ENCODE data around the gene SEPHS1. TPM values are rescaled to one million over a fixed set of nuclear protein-coding genes. Genes with fewer than 3 reads are reported as not detected.

SEPHS1 gene
- total RNA-seq, 1 donor from 2014 or later = 52.9 TPM

DNA sequence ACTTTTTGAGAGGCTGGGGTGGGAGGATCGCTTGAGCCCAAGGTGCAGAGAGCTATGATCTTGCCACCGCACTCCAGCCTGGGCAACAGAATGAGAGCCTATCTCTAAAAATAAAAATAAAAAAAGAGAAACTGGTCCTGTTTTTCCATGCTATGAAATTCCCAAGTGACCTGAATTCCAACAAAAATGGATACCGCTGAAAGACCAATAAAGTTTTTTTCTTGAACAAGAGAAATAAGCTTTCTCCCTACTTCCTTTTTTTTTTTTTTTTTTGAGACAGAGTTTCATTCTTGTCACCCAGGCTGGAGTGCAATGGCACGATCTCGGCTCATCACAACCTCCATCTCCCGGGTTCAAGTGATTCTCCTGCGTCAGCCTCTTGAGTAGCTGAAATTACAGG is 12.5 kb upstream of the SEPHS1 start:
- Mint-ChIP-seq H3K9me3 (ENCODE audit: low read depth) (no peaks in the 10 kb centered on the region), H3K27ac (ENCODE audit: unreplicated experiment) (no peak overlapping the region), H3K4me1 (ENCODE audit: low read depth) (no peaks in the 10 kb centered on the region), H3K27me3 (ENCODE audit: low read depth) (peaks cover 9% of the 10 kb centered on the region), H3K4me3 (ENCODE audit: unreplicated experiment) (no peak overlapping the region), H3K36me3 (ENCODE audit: low read depth) (peaks cover 1% of the 10 kb centered on the region)
- TF ChIP-seq, protein P1, sequence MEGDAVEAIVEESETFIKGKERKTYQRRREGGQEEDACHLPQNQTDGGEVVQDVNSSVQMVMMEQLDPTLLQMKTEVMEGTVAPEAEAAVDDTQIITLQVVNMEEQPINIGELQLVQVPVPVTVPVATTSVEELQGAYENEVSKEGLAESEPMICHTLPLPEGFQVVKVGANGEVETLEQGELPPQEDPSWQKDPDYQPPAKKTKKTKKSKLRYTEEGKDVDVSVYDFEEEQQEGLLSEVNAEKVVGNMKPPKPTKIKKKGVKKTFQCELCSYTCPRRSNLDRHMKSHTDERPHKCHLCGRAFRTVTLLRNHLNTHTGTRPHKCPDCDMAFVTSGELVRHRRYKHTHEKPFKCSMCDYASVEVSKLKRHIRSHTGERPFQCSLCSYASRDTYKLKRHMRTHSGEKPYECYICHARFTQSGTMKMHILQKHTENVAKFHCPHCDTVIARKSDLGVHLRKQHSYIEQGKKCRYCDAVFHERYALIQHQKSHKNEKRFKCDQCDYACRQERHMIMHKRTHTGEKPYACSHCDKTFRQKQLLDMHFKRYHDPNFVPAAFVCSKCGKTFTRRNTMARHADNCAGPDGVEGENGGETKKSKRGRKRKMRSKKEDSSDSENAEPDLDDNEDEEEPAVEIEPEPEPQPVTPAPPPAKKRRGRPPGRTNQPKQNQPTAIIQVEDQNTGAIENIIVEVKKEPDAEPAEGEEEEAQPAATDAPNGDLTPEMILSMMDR (IDR thresholded peaks at IDR 0.05) = no peak
- DNase-seq (ENCODE audit: low spot score) = no peak

DNA sequence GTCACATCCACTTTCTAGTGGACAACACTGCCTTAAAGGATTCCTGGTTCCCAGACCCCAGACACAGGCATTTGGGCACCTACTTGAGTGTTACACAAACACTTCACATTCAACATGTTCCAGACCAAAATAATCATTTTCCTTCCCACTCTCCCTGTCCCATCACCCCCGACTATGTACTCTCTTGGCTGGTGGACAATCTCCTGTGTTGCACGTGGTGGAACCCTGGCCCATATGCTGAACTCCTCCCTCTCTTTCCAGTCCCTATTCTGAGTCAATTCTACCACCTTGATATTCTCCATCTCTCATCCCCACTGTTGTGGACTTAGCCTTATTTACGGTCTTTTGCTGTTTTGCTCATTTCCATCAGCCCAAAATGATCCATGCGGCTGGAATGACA is 8.3 kb upstream of the SEPHS1 start:
- H3K4me3 Mint-ChIP-seq (ENCODE audit: unreplicated experiment) = no peak overlapping the region
- H3K9me3 Mint-ChIP-seq (ENCODE audit: low read depth) = no peaks in the 10 kb centered on the region
- H3K36me3 Mint-ChIP-seq (ENCODE audit: low read depth) = peaks cover 1% of the 10 kb centered on the region
- H3K27me3 Mint-ChIP-seq (ENCODE audit: low read depth) = peaks cover 28% of the 10 kb centered on the region
- H3K27ac Mint-ChIP-seq (ENCODE audit: unreplicated experiment) = no peak overlapping the region
- H3K4me1 Mint-ChIP-seq (ENCODE audit: low read depth) = no peaks in the 10 kb centered on the region
- DNase-seq (ENCODE audit: low spot score) = no peak
- TF ChIP-seq, protein P1 (IDR thresholded peaks at IDR 0.05) = no peak

DNA sequence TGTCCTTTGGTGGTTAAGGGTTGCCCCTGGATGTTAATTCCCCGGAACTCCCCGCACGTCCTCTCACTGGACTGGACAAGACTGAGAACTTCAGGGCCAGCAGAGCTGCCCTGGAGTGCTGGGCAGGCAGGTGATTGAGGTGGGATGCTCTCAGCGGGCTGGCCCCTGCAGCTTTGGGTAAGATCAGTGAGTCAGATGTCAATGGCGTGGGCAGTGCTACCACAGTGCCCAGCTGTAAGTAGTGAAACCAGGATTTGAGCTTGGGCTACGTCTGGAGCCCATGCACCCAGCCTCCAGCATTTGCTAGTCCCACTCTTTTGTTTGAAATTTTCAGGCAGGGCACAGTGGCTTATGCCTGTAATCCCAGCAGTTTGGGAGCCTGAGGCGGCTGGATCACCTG is 6.7 kb upstream of the SEPHS1 start:
- no peak overlapping the region for H3K27ac Mint-ChIP-seq (ENCODE audit: unreplicated experiment)
- TF ChIP-seq, protein P1 (IDR thresholded peaks at IDR 0.05) = no peak
- H3K9me3 Mint-ChIP-seq (ENCODE audit: low read depth) = no peaks in the 10 kb centered on the region
- DNase-seq (ENCODE audit: low spot score) = no peak
- peaks cover 1% of the 10 kb centered on the region for H3K36me3 Mint-ChIP-seq (ENCODE audit: low read depth)
- peaks cover 5% of the 10 kb centered on the region for H3K4me1 Mint-ChIP-seq (ENCODE audit: low read depth)
- peaks cover 32% of the 10 kb centered on the region for H3K27me3 Mint-ChIP-seq (ENCODE audit: low read depth)
- no peak overlapping the region for H3K4me3 Mint-ChIP-seq (ENCODE audit: unreplicated experiment)

DNA sequence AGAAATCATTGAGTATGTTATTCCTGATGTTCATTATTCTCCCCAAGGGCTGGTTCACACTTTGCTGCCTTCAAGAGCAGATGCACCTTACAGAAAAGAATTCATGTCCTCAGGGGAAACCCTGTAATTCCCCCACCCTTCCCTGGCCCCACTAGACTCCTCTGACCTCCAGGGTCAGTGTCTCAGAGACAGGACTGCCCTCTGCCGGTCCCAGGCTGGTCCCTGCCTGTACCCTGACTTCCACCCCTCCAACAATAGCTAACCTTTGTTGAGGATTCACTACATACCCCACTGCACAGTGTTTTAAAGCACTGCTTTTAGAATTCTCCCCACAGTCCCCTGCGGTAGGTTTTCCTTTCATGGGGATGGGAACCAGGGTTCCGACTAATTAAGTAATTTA is 4.4 kb upstream of the SEPHS1 start:
- H3K4me3 Mint-ChIP-seq (ENCODE audit: unreplicated experiment) = no peak overlapping the region
- H3K4me1 Mint-ChIP-seq (ENCODE audit: low read depth) = peaks cover 17% of the 10 kb centered on the region
- H3K27me3 Mint-ChIP-seq (ENCODE audit: low read depth) = peaks cover 29% of the 10 kb centered on the region
- peaks cover 1% of the 10 kb centered on the region for H3K36me3 Mint-ChIP-seq (ENCODE audit: low read depth)
- no peak overlapping the region for H3K27ac Mint-ChIP-seq (ENCODE audit: unreplicated experiment)
- TF ChIP-seq, protein P1 (IDR thresholded peaks at IDR 0.05) = no peak
- no peak for DNase-seq (ENCODE audit: low spot score)
- H3K9me3 Mint-ChIP-seq (ENCODE audit: low read depth) = no peaks in the 10 kb centered on the region

DNA sequence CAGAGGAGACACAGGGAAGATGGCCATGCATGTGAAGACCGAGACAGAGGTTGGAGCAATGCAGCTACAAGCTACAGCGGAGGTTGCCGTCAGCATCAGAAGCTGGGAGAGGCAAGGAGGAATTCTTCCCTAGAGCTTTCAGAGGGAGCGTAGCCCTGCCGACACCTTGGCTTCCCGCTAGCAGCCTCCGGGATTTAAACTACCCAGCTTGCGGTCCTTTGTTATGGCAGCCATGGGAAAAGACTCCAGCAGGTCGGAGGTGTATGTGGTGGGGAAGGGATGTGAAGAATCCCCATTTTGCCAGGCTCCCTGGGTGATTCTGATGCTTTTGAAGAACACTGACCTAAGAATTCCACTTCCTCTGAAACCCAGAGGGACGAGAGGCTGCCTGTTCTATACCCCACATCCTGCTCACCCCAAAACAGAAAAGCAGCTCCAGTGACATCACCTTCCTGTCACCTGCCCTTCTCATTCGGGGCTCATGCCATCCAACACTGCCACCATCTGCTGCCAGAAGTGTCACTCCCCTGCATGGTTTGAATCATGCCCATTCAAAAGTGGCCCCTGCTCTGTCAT is 3.3 kb upstream of the SEPHS1 start:
- no peak for DNase-seq (ENCODE audit: low spot score)
- TF ChIP-seq, protein P1 (IDR thresholded peaks at IDR 0.05) = no peak
- Mint-ChIP-seq H3K36me3 (ENCODE audit: low read depth) (no peaks in the 10 kb centered on the region), H3K27me3 (ENCODE audit: low read depth) (peaks cover 28% of the 10 kb centered on the region), H3K9me3 (ENCODE audit: low read depth) (no peaks in the 10 kb centered on the region), H3K27ac (ENCODE audit: unreplicated experiment) (no peak overlapping the region), H3K4me3 (ENCODE audit: unreplicated experiment) (no peak overlapping the region), H3K4me1 (ENCODE audit: low read depth) (peaks cover 20% of the 10 kb centered on the region)
